NCI-H526 treated with DMSO at 0.1 percent for 48 hours (cell line): ENCODE results near the gene SYNE1.

ENCODE experiments used
- DNase-seq: peaks from one replicate; lab custom pipeline; 2025; lab: John Stamatoyannopoulos, UW

The SYNE1 gene

DNA sequence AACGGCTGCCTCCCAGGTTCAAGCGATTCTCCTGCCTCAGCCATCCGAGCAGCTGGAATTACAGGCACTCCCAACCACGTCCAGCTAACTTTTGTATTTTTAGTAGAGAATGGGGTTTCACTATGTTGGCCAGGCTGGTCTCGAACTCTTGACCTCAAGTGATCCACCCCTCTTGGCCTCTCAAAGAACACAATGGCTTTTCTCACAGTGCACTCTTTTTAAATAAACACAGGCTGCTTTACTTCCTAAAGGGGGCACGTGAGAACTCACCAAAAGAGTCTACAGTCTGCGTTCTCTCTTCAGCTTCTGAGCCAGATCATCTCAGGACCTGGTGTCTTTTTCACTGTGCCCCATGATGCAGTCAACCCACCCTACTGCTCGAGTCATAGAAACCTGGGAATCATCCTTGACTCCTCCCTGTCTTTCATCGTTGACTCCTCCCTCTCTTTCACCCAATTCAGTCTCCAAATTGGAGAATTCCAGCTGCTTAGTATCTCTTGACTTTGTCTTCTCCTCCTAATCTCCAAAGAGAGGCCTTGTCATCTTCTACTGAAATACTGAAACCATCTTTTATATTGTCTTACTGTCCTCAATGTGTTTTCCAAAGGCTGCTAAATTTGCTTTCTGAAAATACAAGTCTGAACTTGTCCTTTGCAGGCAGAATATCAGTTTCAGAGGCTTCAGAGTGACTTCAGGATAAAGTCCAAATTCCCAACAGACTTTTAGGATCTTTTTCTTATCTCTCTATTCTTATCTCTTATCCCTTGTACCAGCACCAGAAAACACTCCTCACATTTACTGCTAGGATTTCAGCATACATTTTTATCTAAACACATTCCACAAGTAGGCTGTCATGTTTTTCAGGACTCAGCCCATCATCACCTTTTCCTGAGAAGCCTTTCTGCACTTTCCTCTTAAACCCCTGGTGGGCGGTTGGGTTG is 323.4 kb downstream of the SYNE1 start:
- no peak for DNase-seq

DNA sequence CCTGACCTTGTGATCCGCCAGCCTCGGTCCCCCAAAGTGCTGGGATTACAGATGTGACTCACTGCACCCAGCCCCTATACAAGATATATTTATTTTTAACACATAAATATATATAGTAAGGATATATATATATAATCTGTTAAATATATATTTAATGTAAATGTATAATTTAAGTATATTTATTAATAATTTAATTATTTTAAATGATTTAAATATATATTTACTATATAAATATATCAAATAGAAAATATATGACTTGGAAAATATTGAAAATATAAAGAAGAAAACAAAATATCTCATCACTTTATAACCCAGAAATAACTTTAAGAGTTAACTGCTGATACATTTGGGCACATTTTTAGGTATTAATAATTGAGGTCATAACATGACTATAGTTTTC is 324.7 kb downstream of the SYNE1 start:
- DNase-seq = no peak

DNA sequence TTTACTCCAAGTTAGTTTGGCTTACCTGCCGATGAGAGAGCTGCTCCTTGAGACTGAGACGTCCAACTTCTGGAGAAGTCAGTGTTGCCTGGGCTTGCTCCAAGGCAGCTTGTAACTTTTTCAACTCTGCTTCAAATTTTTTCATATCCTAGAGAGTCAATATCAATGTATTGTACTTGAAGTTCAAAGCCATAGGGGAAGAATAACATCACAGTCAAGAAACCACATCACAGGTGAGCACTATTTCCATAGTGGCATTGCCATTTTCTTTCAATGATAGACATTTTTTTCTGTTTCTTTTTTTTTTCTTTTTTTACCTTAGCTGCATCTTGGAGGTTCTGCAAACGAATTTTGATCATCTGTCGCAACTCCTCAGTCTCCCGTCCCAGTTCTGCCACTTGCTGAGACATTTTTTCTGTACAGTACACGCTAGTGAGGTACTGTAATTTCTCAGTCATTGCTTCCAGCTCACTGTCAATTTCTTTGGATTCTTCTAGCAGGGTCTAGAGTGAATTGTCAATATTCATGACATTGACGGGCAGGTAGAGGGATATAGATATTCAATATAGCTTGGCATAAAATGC is 326.7 kb downstream of the SYNE1 start:
- DNase-seq = no peak

DNA sequence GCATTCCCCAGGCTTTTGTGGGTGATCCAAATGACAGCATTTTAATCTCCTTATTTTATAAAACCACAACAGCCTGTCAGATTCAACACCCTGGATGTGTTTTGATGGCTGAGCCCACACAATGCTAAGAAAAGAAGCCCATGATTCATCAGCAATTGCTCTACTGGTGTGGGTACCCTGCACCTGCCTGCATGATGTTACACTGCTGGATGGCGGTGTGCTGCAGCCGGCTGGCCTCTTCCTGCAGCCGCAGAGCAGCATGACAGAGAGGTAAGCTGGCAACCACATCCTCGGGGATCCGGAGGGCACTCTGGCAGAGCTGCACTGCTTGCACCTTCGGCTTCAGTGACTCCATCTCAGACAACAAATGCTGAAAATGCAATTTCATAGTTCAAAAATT is 327.5 kb downstream of the SYNE1 start:
- DNase-seq = no peak

GRCh38 chr6:152309006-152309405 is 328.2 kb downstream of the SYNE1 start:
- DNase-seq = no peak

- no peak for DNase-seq
These were observed 328.9 kb downstream of the SYNE1 start for GRCh38 chr6:152308306-152308705.

GRCh38 chr6:152305672-152306071 is 331.5 kb downstream of the SYNE1 start:
- DNase-seq = no peak

- DNase-seq = peak; percentile 47
These were observed 335.2 kb downstream of the SYNE1 start for GRCh38 chr6:152301765-152302568.

GRCh38 chr6:152301021-152301764 is 336.0 kb downstream of the SYNE1 start:
- no peak for DNase-seq

- no peak for DNase-seq
These were observed 336.6 kb downstream of the SYNE1 start for GRCh38 chr6:152300517-152300916.

DNA sequence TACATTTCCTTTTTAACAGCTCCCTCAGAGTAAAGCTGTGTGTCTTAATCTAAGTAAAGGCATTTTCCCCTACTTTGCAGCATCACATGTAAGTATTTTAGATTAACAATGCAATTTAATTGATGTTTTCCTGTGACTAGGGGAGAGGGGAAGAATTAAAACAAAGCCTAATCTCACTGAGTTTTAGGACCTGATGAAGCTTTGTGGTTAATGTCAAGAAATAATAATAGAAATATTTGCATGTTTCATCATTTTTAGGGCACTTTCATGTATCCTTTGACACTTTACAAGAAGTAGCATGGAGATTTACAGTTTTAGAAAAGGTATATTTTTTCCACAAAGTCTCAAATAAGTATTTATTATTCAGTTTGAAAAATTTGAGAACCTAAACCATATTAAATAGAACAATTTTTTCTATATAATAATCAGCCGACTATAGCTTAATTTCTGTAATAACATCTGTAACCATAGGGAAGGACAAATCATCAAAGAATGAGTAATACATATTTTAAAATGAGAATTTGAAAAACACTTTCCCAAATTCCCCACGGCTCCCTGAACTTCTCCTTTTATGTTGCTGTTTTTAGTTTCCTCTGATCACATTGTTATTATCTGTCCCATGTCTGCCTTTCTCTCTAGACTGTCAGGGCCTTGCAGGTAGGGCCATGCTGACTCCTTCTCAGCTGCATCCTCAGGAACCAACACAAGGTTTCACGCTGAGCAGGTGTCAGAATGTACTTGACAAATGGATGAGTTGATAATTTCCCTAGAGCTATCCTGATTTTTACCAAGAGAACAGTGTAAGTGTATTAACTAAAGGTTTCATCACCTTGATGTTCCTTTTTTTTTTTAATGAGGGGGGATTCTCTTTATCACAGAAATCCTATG is 338.1 kb downstream of the SYNE1 start:
- no peak for DNase-seq

DNA sequence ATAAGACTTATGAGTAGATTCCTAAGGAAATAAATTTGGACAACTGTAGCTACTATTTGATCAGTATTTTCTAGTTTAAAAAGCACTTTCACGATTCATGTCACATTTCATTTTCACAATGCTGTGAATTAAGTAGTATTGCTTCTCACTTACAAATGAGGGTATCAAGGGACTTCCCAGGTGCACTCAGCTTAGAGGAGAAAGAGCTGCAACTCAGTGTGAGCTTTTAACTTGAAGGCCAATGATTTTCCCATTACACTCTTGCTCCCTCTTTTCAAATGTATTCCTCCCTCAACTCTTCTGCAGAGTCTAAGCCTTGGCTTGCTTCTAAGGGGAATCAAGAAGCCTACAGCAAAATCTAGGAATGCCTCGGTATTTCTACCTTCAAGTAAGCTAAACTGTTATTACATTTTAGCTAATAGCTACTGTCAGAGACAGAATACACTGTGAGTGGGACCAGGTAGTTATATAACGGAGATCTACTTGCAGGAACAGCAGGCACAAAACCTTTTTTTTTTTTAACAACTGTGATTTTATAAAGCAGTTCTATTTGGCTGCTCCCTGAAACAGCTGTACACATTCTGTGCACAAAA is 339.0 kb downstream of the SYNE1 start:
- no peak for DNase-seq

DNA sequence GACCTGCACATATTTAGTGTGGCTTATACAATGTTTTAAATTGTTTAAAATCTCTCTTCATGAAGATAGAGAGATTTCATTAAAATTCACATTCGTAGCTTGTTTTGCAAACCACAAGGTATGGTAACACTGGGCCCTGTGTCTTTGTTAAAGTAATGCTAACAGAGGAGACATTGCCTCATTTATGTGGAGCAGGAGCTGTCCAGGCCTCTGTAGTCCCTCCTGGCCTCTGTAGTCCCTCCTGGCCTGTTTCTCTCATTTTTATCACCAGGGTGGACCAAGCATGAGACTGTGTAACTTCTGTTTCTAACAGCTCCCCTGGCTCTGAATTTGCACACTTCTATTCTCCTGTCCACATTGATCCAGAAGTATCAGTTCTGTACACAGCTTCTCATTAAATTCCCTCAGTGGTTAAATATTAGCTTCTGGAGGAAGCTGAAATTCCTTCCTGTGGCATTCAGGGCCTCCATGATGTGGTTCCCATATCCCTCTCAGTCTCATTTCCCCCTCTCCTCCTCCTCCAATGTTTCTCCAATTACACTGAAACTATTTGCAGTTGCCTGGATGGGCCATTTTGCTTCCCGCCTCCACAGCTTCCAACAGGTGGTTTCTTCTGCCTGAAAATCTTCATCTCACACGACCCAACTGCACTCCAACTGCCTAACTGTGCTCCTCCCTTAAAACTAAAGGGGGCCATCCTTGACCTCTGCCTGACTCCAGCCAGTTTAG is 340.4 kb downstream of the SYNE1 start:
- DNase-seq = no peak

- DNase-seq = no peak
These were observed 341.2 kb downstream of the SYNE1 start for GRCh38 chr6:152295920-152296319.

GRCh38 chr6:152295346-152295745 is 341.8 kb downstream of the SYNE1 start:
- DNase-seq = no peak

DNA sequence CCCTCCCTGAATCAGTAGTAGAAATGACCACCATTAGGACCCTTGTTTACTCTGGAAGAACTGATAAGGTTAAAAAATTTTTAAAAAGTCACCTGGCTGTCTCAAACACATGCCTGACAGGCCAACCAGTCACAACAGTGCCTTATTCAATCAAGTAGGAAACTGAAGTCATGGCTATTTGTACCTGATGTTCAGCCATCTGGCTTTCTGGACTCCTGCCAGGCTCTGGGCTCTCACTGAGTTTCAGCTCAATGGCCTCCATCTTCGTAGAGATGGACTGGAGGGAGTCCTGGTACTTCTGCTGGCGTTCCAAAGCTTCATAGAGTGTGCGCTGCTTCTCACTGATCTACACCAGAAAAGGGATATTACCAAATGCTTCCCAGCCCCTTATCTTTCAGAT is 343.8 kb downstream of the SYNE1 start:
- DNase-seq = no peak

DNA sequence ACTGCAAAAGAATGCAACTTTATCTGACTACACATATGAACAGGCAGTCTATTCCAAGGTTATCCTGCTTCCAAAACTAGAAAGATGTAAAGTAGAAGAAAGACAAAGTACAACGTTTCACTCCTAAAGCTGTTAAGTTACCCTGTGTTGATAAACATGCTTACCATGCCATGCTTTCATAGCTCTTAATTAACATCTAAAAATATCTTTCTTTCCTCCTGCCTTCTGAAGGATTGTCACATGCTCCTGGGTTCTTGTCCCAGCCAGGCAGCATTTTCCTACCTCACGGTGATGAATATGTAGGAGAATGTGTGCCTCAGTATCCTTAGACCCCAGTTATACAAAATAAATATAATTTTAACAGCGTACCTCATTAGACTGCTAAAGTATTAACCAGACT is 344.6 kb downstream of the SYNE1 start:
- no peak for DNase-seq

GRCh38 chr6:152290693-152291092 is 346.5 kb downstream of the SYNE1 start:
- no peak for DNase-seq

DNA sequence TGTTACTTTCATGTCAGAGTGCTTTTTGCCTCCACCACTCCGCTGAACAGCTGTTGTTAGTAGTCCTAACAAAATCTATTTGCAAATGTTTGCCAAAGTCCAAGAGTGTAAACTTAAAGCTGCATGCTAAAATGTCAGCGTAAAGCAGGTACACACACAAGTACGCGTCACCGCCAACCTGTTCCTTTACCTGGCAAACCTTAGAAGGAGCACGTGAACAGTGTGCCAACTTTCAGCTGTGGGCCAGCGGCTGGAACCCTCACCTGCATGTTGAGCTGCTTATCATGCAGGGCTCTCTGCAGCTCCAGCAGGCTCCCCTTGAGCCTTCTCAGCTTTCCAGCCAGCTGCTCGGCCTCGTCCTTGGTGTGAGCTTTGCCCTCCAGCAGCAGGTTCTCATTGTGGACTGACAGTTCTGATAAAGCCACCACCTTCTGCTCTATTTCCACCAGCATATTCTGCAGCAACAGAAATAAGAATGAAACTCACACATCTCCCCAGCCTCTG is 359.3 kb downstream of the SYNE1 start:
- no peak for DNase-seq

DNA sequence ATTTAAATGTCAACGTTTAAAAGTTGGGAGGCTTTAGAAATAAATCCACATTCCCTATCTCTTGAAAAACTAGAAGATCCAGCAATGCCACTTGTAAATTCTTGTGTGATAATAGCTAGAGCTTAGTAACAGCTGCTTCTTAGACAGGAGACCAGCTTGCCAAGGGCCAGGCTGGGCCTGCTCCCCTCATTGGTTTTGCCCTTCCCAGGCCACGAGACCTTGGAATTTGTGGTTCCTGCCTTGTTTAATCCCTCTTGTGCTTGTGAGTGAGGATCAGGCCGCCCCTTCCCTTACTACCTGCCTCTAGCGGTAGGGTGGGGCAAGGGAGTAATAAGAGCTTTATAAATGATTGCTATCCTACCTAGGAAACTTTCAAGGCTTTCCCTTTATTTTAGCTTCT is 363.5 kb downstream of the SYNE1 start:
- no peak for DNase-seq
